ENCODE results near the gene PHLDB1.

The PHLDB1 gene

DNA sequence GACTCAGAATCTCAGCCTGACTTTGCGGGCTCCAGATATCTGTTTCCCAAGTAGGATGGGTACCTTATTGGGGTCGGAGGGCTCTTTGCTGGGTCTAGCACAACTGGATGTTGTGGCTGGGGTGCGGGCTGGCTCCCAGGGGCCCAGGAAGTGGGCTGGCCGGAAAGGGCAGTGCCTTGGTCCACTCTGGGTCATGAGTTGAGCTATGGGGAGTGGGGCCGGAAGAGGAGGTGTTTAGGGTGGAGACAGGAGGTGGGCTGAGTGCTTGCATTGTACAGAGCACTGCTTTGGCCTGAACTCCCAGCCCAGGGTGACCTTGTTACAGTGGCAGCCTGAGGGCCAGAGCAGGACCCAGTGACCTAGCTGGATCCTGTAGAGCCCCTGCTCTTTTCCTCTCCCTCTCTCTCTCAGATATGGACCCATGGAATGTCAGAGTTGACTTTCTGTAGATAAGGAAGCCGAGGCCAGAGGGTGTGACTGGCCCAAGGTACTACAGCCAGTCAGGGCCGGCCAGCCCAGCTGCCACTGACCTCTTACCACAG is 13.2 kb downstream of the PHLDB1 start:
- peak overlapping the region in 3 of 7 experiments; percentile 43 to 46 (median 46) for H3K4me3 ChIP-seq
- peak overlapping the region in 18 of 21 experiments; percentile 20 to 89 (median 77) for H3K27ac ChIP-seq

DNA sequence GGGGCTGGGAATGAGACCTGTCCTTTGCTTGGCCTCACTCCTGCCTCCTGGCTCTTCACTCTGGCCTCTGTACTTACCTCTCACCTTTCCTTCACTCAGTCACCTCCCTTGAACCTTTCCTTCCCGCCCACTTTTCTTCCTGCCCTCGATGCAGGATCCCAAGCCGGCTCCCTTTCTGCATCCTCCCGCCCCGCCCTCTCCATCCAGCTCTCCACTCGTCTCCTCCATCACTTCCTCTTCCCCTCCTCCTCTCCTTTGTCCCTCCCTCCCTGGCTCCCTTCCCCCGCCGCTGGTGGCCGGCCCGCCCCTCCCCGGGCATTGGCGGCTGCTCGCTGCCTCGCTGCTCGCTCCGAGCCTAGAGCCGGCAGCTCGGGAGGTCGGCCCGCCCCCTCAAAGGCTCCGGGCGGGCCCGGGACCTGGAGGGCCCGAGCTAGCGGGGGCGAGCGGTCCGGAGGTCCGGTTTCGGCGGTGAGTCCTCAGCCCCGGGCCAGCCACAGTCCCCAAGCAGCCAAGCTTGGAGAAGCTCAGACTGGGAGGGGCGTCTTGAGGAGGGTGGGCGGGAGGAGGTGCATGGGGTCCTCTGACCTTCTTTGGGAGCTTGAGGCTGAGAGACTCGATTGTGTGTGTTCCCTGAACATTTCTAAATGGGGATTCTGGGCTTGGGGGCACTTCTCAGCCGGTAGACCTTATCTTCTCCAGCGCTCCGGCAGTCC is 13.8 kb downstream of the PHLDB1 start:
- Histone ChIP-seq H3K4me3 (peak overlapping the region; percentile 26 to 46 (median 43)), H3K27ac (peak overlapping the region in 20 of 21 experiments; percentile 18 to 89 (median 76))

DNA sequence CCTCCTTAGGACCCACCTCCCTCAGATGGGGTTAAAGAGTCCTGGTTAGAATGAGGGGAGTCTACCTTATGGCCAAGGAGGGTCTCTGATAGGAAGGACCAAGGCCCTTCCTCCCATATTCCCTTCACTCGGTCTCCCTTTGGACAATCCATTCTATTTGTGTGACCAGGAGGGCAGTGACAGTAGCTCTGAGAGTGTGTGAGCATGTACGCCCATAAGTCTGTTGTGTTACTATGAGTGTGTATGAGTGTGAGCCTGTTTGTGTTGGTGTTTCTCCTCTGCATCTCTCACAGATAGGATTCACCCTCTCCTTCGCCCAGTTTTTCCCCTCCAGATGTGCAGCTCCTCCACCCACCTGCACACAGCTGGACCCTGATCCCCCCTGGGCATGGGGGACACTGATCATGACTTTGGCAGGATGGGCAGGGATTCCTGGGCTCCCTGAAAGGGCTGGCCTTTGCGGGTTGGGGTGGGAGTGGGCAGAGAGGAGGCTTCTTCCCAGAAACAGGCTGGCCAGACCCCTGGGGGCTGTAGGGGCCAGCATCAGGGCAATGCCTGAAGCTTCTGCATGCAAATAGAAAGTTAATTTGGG is 14.5 kb downstream of the PHLDB1 start:
- Histone ChIP-seq H3K27ac (peak overlapping the region in 20 of 21 experiments; percentile 18 to 89 (median 76)), H3K4me3 (peak overlapping the region; percentile 26 to 46 (median 43))

DNA sequence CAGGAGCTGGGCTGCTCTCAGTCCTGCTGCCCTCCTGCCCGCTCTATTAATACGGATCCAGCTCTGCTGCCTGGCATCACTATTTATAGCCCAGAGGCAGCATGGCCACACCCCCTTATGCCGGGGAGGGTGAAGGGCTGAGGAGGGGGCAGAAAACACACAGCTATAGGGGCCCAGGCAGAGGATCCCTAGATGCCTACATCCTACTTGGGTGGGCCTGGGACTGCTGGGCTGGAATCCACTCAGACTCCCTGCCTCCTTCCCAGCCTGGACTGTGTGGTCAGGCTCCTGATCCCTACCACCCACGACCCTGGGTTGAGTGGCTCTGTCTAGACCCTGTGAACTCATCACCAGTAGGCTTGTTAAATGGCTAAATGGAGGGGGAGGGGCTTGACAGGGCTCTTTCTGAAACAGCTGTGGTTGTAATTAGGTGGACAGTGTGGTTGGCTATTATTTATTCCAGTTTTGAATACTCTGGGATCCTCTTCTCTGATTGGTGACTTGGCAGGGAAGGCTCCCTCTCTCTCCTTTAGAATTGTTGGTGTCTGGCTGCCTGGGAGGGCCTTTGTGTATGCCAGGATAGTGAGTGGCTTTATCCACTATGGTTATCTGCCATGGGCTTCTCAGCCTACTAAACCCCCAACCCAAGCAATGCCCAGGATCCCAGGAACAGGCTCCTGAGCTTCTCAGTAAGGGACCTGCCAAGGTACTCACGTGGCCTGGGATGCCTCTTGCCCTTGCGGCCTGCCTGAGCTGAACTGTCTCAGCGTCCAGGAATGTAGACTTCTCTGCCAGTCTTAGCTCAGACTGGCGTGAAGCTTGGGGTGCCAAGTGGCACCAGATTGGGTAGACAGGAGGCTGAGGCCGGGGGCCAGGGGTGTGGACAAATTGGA is 15.2 kb downstream of the PHLDB1 start:
- Histone ChIP-seq H3K27ac (peak overlapping the region in 18 of 21 experiments; percentile 62 to 89 (median 77)), H3K4me3 (peak overlapping the region in 6 of 7 experiments; percentile 26 to 46 (median 44))

DNA sequence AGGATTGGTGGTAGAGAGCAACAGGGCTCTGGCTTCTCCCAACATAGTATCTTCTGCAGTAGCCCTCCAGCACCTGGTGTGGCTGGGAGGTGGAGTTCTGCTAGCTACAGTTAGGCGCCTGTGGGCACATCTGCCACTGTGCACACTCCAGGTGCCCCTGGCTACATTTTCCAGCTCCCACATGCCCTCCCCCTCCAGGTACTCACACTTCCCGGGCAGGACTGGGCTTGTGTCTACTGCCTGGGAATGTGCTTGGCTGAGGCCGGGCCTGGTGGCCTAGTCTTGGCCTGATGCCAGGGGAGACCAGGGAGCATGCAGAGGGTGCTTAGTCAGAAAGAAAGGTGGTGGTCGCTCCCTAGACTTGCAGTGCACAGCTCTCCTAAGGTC is 15.8 kb downstream of the PHLDB1 start:
- H3K27ac ChIP-seq = peak overlapping the region in 16 of 21 experiments; percentile 21 to 89 (median 74)
- no peak overlapping the region for H3K4me3 ChIP-seq

DNA sequence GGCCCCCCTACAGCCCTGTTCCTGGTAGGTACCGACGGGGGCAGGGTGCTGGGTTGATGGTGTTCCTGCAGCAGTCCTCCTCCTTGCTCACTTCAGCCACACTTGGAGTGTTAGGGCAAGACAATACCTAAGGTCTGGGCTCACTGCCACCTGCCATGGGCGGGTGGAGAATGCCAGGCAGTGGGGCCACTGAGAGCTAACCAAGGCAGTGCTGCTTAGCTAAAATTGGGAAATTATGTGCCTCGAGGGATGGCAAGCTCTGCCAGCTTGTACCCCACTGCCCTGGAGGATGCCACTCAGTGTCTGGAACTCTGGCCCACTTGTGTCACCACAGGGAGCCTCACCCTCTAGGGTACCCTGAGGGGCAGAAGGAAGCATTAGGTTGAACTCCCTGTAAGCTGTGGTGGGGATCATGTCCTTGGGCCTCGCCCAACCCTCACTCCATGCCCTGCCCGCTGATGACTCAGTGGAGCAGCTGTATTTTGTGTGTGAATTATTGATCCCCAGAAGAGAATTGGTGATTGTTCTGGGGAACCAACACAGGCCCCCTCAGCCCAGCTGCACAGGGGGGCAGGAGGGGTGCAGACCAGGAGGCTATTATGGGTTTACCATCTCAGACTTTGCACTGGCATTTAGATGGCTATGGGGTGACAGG is 17.7 kb downstream of the PHLDB1 start:
- Histone ChIP-seq H3K27ac (peak overlapping the region in 5 of 21 experiments; percentile 1 to 89 (median 36)), H3K4me3 (no peak overlapping the region)

DNA sequence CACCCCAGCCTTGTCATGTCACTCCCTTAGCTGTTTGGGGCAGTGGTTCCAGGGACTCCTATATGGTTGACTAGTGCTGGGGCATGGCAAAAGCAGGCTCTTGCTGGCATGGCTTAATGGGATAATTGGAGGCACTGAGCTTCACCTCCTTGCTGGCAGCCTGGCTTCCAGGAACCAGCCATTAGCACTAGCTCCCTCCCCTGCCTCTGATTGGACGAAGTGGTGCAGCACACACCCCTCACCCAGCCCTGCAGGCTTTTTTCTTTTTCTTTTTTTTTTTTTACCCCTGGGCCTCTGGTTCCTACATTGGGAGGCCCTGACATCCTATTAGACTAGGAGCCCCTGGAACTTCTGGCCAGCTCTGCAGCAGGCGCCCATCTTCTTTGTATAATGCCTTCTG is 18.6 kb downstream of the PHLDB1 start:
- H3K4me3 ChIP-seq = no peak overlapping the region
- peak overlapping the region in 1 of 21 experiments; percentile 89 for H3K27ac ChIP-seq

DNA sequence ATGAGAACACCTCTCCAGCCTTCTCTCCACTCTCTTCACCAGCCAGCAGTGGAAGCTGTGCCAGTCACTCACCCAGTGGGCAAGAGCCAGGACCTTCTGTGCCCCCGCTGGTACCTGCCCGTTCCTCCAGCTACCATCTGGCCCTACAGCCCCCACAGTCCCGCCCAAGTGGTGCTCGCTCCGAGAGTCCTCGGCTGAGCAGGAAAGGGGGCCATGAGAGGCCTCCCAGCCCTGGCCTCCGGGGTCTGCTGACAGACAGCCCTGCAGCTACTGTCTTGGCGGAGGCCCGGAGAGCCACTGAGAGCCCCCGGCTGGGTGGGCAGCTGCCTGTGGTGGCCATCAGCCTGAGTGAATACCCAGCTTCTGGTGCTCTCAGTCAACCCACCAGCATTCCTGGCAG is 20.2 kb downstream of the PHLDB1 start:
- Histone ChIP-seq H3K27ac (no peak overlapping the region), H3K4me3 (no peak overlapping the region)

DNA sequence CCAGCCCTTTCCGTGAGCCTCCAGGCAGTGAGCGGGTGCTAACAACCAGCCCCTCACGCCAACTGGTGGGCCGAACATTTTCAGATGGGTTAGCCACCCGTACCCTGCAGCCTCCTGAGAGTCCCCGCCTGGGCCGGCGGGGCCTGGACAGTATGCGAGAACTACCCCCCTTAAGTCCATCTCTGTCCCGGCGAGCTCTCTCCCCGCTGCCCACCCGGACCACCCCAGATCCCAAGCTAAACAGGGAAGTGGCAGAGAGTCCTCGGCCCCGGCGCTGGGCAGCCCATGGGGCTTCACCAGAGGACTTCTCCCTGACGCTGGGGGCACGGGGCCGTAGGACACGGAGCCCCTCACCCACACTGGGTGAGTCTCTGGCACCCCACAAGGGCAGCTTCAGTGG is 20.6 kb downstream of the PHLDB1 start:
- Histone ChIP-seq H3K27ac (peak overlapping the region in 2 of 21 experiments; percentile 6 to 24), H3K4me3 (no peak overlapping the region)

DNA sequence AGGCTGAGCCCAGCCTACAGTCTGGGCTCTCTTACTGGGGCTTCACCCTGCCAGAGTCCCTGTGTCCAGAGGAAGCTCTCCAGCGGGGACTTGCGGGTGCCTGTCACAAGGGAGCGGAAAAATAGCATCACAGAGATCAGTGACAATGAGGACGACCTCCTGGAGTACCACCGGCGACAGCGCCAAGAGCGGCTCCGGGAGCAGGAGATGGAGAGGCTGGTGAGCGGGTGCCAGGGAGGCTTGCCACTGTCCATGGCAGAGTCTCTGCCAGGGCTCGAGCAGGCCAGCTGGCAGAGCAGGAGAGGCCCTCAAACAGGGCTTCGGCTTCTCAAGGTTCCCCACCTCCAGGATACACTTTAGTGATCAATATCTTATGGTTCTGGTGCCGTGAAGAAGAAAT is 21.0 kb downstream of the PHLDB1 start:
- H3K4me3 ChIP-seq = no peak overlapping the region
- H3K27ac ChIP-seq = peak overlapping the region in 3 of 21 experiments; percentile 6 to 48 (median 24)

DNA sequence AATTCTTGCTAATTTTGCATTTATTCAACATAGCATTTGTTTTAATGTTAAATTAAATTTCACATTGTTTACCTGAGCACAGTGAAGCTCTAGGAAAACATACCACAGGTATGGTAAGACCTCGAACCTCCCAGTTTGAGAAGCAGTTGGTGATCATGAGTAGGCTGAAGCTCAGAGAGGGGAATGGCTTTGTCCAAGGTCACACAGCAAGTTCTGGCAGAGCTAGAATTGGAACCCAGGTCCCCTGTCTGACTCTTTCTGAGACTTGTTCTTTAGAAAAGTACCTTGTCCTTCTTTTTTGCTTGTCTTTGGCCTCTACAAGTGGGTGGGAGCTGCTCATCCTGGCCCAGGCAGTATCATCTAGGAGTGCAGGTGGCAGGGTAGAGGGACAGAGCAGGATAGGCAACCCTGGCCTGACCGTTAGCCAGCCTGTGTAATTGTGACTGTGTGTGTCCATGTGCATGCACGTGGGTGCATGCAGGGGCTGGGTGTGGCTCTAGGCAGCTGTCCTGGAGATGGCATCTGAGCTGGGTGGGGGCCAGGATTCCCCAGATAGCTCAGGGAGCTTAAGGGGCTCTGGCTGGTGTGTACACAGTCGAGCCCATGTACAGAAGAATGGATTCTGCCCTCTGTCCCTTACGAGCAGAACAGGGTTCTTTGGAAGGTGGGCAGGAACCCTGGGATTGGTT is 21.6 kb downstream of the PHLDB1 start:
- Histone ChIP-seq H3K4me3 (no peak overlapping the region), H3K27ac (peak overlapping the region in 4 of 21 experiments; percentile 6 to 48 (median 20))

DNA sequence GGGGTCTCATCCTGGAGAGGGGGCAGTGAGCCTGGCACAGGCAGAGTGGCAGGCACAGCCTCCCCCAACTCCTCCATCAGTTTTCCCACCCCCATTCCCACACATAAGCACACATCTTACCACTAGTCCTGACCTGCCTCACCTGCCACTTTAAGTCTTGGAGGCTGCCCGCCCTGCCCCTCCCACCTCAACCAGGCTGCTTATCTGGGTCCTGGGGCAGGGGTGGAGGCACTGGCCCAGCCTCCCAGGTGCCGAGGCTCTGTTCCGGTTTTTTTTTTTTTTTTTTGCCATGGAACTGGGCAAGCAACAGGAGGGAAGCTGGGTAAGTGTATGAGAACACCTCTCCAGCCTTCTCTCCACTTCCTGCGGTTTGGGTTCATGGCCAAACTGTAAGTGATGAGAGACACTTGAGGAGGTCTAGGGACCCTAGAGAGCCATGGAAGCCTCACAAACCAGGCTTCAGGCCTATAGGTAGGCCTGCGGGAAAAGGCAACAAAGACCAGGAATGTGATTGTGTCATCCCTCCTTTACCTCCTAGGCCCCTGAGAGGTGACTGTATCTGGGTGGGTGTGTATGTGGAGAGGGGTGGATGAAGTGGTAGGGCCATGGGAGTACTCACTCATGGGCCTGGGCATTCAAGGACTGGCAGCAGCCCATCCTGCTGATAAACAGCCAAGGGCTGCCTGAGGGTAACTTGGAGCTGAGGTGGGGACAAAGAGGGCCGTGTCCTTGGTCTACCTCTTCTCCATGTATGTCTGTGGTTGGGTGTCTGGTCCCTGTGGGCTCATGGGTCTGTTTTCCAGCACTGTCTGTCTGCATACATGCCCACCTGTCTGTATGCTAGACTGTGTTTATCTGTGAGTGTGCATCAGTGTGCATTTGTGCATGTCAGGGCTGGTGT is 22.6 kb downstream of the PHLDB1 start:
- H3K27ac ChIP-seq = peak overlapping the region in 4 of 21 experiments; percentile 0 to 39 (median 18)

DNA sequence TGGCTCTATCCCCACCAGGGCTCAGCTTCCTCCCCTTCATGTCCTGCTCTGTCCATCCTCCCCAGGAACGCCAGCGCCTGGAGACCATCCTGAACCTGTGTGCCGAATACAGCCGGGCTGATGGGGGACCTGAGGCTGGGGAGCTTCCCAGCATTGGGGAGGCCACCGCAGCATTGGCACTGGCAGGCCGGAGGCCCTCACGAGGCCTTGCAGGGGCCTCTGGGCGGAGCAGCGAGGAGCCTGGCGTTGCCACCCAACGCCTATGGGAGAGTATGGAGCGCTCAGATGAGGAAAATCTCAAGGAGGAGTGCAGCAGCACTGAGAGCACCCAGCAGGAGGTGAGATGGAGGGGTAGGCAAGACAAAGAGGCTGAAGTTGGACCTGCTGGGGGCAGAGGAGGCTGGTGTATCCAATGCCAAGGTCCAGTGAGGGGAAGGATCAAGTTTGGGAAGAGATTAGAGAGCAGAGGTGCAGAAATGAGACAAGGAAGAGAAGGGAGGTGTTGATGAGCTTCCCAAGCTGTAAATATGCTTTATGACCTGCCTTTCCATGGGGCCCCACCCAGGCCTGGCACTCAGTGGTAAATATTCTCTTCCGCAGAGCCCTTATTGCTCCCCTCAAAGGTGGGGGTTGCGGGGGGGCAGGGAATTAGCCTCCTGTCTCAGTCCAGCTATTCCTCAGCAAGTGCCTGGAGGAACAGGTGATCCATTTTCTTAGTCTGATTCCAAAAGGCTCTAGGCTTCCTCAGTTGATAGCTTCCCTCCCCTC is 23.9 kb downstream of the PHLDB1 start:
- H3K27ac ChIP-seq = peak overlapping the region in 1 of 21 experiments; percentile 1

More for the DNA sequence above, 22.6 kb downstream of the PHLDB1 start:
- H3K4me3 ChIP-seq = no peak overlapping the region

DNA sequence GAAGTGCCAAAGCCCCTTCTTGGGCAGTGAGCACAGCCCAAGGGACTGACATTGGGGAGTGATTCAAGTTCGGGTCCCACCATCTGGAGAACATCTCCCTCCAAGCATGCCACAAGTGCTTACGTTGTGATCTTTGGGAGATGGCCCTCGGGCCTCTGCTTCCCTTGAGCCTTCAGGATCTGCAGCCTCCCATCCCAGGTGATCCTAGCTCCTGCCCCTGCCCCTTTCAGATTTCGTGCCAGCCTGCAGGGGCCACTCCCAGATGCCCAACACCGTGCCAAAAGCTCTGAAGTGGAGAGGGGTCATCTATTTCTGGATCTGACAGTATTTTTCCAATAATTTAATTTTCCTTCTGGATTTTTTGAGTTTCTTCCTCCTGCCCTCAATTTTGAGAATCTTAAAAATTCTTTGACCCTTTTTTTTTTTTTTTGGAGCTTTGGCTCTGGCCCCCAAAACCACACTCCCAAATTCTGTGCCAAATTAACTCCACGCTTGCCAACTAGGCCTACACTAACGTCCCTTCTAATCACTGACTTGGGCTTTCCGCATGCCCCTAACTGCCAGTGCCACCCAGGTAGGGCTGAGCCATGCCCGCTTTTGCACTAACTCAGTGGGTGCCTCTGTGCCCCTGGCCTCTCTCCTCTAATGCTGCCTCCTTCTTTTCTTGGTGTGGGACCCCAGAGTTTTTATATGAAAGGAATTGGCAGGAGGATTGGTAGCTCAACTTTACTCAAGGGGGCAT is 25.3 kb downstream of the PHLDB1 start:
- Histone ChIP-seq H3K27ac (peak overlapping the region in 5 of 21 experiments; percentile 1 to 34 (median 24)), H3K4me3 (no peak overlapping the region)

More for the DNA sequence above, 23.9 kb downstream of the PHLDB1 start:
- H3K4me3 ChIP-seq = no peak overlapping the region

DNA sequence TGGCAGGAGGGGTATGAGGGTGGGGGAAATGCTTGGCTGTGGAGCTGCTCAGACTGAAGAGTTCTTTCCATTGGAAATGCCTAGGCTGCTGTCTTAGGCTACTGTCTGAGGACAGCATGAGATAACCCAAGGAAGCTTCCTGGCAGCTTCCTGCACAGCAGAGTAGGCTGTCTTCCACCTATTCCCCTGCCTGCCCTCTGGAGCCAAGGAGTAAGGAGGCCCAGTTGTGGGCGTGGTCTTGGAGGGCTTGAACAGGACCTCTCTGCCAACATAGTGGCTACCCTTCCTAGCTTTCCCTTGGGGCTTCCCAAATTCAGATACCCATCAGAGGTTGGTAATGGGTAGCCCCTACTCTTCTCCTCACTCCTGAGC is 25.9 kb downstream of the PHLDB1 start:
- Histone ChIP-seq H3K4me3 (no peak overlapping the region), H3K27ac (peak overlapping the region in 3 of 21 experiments; percentile 0 to 34 (median 24))

DNA sequence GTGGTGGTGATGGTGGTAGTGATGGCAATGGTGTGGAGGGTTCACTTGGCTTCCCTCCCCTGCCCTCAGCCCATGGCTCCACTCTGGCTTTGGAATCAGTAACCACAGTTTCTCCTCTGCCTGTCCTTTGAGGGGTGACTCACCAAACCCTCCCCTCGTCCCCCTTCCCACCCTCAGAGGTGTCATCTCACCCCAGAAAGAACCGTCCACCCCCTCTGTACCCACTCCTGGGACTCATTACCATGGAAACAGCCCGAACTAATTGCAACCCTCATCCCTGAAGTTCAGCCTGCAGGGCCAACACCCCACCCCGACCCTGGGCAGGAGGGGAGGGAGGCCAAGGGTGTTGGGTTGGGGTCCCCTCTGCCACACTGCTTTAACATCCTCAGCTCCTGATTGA is 26.6 kb downstream of the PHLDB1 start:
- peak overlapping the region in 8 of 21 experiments; percentile 4 to 64 (median 42) for H3K27ac ChIP-seq
- no peak overlapping the region for H3K4me3 ChIP-seq
